GM11168 (cell line): ENCODE data around the gene AZU1.

ENCODE experiments used
- in situ Hi-C: fragments of 300-500 bp; cut with MboI; formaldehyde crosslinking; loops from one replicate; pipeline ENCODE4 v1.12.0; 2022; ENCODE audit warnings: low sequenced_read_pairs; ENCODE audit not compliant: unreplicated experiment

AZU1 gene

DNA sequence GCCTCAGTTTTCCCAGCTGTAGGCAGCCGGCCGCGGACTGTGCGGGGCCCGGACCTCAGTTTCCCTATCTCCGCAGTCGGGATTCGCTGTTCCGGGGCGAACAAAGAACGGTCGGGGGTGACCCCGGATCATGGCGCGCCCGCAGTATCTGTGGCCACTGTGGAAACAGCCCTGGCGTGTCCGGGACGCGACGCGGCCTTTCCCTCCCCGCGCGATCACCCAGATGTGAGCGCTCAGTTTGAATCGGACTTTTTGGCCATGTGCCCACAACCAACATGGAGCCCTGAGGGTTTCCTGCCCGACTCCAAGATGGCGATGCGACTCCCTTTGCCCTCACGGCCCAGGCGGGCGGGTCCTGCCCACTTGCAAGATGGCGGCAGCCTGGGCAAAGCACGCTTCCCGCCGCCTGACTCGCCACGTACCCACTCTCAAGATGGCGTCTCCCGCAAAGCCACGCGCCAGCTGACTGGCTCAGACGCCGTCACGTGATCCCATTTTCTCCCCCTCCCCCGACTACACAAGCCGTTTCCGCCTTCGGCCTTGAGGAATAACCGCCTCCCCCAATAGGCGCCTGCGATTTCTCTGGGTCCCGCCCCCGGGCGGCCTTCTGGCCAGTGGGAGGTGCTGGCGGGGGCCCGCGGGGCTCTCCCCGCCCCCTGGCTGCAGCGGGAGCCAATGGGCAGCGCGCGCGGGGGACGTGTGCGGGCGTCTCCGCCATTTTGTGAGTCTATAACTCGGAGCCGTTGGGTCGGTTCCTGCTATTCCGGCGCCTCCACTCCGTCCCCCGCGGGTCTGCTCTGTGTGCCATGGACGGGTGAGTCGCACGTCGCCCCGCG, 30.7 kb upstream of the AZU1 start, which contains the start of gene PTBP1:
Gene PTBP1, plus strand, starts transcription at position 761 of the 836 bp plus-strand sequence. Its CDS starts 46 bp downstream, at position 807.
- in situ Hi-C loops: no loop called here

DNA sequence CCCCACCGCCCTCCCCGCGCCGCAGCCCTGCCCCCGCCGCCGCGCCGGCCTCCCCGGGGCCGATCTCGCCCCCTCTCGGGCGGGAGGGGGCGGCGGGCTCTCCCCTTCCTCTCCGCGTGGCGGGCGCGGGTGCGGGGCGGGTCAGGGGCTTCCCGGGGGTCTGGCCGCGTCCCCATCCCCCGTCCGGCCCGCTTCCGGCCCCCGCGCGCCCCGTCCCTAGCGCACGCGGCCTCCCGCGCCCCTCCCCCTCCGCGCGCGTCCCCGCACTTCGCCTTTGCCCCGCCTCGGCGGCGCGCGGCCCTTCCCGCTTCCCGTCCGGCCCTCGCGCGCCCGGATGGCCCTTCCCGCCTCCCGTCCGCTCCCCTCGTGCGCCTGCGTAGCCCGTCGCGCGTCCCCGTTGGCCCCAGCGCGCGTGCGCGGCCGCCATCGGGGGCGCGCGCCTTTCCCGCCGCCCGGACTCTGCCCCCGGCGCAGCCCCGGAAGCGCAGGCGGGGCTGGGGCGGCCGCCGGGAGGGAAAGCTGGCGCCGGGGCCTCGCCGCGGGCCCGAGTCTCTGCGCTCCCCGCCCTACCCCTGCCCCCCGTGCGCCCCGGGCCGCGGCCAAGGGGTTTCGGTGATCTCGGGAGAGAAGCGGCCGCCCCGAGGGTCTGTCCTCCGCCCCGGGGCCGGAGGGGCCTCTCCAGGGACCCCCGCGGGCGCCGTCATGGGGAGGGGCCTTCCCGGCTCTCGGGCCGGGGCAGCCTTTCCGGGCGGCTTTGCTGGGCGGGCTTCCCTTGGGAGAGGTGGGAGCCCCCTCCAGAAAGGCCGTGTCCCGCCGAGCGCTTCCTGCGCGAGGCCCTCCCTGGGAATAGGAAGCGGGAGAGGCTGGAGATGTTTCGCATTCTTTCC, 29.9 kb upstream of the AZU1 start:
- in situ Hi-C loops: no loop called here

DNA sequence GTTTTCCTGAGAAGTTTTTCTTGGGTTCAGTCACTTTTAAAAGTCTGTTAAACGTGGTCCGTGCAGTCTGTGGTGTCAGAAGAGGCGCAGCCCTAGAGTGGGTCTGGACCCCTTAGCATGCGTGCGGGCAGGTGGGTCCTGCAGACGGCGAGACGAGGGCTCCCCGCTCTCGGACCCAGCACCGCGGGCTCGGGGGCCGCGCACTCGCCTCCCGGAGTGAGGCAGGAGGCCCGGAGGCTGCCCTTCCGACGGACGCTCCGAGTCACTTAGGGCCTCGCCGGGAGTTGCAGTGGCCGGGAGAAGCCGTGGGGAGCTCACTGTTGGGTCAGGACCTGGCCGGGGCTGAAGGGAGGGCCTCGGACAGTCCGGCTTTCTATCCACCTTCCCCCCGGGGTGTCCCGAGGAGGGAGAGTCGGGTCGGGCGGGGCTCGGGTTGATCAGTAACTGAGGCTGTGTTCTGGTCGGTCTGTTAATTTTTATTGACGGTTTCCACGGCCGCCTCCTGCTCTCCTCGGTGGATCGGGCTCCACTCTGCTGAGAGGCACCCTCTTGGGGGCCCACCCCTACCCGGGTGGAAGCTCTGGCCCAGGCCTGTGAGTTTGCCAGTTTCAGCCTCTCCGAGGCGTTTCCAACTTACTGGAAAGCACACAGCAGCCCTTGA, 29.1 kb upstream of the AZU1 start:
- in situ Hi-C loops: no loop called here

DNA sequence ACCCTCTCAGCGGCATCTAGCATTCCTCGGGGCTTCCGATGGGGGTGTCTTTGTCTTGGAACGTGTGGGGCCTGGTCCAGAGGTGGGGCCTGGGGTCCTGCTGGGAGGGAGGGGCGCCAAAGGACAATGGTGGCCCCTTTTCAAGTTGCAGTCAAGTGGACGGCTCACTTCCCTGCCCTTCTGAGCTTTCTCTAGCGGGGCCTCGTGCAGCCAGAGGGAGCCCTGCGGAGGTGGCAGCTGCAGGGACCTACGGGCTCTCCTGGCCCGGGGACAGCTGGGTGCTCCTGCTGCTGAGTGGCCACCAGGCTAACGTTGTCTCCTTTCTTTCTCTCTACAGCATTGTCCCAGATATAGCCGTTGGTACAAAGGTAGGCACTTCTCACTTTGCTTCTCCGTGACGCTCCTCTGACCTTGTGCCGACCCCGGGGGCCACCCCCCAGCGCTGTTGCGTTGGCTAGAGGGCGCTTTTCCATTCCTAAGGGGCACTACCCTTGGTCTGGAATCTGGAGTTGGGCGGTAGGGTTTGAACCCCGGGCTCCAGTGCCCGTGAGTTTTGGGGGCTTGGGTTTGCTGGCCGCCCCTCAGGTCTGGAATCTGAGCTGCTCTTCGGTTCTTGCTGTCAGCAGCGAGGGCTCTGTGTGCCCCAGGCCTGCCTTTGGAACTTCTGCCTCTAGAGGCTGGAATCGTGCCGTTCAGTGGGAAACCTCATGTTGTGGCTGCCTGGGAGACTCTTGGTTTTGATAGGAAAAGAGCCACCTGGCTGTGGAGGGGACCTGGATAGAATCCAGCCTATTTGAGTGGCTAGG, 28.4 kb upstream of the AZU1 start:
- in situ Hi-C loops: no loop called here

DNA sequence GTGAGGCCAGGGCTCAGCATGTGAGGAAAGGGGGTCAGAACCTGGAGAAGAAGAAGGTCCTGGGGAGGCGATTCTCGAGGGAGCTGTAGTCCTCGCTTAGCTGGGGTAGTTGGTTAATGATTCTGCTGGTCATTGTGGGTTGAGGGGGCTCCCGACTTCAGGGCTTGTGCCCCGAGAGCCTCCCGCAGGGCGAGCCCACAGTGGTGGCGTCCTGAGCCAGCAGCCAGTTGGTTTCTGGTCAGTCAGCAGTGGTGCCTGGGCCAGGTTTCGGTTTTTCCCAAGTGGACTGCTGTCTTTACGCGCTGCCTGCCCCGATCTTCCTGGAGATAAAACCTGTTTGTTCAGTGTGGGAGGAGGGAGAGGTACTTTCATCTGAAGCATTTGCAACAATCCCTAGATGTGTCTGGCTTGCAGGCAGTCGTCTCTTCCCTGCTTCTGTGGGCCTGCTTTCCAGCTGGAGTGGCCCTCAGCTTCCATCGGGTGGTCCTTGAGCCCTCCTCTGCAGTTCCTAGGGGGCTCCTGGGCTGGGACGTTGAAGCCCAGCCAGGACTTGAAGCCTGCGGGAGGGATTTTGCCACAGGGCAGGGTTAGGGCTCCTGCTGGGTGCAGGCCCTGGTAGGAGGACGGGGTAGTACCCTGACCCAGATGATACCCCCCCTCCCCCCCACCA, 27.1 kb upstream of the AZU1 start:
- in situ Hi-C loops: no loop called here

DNA sequence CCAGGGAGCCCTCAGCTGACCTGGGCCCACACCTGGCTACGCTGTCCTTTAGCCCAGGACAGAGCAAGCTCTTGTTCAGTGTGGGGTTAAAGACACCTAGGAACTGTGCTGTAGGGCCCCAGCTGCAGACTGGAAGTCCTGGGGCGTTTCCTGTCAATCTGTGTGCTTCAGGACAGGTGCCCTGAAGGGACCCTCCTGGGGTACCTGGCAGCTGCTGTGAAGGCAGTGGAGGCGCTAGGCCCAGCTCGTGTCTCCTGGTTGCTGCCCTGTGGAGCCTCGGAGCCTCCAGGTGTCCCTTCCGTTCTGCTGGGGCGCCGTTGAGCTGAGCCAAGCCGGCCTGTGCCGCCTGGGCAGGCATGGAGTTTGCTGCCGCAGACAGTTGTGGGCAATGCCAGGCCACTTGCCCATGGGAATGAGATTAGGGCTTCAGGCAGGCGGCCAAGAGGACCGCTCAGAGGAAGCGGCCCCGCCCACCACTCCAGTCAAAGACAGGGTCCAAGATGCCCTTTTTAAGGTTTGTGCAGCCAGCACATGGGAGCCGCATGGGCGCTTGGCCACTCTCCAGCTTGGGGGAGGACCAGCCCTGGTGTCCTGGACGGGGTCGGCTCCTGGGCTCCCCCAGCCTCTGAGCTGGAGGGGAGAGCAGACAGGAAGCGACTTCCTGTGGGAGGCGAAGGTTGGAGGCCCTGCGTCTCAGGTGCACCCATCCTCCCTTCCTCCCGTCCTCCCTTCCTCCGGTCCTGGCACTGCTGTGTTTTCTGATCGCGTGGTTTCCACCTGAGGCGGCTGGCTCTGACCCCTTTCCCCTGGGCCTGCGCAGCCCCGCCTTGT, 26.4 kb upstream of the AZU1 start:
- in situ Hi-C loops: no loop called here

DNA sequence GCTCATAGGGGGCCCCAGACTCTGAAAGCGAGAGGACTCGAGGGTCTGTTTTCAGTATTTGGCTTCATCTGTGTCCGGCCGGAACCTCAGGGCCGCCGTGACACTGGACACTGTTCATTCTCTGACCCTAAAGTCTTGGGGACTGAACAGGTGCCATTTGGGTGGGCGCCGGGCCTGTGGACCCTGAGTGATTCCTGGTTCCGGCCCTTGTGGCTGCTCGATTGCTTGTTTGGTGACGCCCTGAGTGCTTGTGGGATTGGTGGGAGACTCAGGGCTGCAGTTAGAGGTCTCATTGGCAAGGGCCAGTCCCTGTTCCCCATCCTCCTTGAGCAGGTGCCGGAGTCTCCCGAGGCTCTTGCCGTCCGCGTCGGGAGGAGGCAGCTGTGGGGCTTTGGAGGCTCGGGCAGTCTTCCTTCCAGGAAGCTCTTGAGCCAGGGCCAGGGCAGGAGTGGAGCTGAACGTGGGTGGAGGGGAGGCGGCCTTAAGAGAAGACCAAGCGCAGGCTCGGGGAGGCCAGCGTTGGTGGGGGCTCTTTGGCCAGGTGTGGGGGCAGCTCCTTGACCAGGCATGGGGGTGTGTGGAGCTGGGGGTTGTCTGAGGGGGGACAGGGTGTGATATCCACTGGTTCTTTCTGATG, 25.7 kb upstream of the AZU1 start:
- in situ Hi-C loops: no loop called here

DNA sequence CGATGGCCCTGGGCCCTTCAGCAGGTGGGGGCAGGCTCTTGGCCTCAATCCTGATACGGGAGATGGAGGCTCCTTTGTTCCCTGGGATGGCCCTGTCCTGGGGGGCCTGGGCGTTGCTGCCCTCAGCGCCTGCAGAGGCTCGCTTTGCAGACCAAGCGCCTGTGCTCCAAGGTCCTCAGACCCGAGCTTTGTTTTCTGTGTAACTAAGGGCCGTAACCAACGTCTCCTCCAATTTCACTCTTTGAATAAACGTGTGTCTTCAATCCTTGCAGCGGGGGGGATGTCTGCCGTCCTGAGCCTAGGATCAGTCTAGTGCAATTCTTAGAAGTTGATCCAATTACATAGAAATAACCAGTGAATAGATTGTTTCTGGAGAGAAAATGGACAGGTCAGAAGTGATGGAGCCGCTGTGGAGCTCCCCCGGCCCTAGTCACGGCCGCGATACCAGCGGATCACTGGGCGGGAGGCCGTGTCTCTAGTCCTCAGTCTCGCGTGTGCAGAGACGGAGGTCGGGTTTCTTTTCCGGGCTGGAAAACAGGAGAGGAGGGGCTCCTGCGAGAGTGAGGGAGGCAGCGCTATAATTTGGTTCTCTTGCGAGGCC, 25.0 kb upstream of the AZU1 start:
- in situ Hi-C loops: no loop called here

DNA sequence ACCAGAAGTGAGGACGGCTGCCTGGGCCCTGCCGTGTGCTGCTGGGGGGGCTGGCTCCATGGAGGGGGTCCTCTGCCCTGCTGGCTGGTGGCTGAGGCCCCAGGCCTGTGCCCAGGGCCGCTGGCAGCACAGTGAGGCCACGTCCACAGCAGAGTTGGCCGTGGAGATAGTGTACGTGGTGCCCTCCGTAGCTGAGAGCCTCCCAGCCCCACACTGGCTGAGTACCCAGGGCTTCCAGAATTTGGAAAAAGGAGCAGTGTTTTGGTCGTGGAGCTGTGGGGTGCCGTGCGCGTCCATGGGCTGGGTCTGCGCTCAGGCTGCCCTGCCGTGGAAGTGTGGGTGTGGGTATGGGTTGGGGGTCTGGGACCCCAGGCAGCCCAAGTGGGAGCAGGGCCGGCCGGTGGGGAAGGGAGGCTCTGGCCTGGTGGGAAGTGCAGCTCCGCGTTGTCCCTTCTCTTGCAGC, 24.5 kb upstream of the AZU1 start:
- in situ Hi-C loops: no loop called here

DNA sequence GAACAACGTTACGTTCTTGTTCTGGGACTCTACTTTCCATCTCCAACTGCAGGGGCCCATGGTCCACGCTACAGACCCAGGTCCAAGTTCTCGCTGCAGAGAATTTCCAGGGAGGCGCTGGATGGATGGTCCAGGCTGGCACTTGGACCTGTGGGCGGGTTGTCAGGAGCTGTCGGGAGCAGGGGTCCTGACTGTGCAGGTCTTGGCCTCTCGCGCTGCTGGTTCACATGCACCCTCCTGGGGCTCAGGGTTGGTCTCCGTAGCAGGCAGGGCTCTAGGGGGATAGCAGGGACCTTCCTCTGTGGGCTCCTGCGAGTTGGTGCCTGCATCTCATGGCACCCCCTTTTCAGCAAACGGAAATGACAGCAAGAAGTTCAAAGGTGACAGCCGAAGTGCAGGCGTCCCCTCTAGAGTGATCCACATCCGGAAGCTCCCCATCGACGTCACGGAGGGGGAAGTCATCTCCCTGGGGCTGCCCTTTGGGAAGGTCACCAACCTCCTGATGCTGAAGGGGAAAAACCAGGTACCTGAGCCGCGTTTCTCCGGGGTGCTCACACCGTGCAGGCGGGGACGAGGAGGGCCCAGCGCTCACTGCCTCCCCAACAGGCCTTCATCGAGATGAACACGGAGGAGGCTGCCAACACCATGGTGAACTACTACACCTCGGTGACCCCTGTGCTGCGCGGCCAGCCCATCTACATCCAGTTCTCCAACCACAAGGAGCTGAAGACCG, 23.8 kb upstream of the AZU1 start:
- in situ Hi-C loops: no loop called here

DNA sequence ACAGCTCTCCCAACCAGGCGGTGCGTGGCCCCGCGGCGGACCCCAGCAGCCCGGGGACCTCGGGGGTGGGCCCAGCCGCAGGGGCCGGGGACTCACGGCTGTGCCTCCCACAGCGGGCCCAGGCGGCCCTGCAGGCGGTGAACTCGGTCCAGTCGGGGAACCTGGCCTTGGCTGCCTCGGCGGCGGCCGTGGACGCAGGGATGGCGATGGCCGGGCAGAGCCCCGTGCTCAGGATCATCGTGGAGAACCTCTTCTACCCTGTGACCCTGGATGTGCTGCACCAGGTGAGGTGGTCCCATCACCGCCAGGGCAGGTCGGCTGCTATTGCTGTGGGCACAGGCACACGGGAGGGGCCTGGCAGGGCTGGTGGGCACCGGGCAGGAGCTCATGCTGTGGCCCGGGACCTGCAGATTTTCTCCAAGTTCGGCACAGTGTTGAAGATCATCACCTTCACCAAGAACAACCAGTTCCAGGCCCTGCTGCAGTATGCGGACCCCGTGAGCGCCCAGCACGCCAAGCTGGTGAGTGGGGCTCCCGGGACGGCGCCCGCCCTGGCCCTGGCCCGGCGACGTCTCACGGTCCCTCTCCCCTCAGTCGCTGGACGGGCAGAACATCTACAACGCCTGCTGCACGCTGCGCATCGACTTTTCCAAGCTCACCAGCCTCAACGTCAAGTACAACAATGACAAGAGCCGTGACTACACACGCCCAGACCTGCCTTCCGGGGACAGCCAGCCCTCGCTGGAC, 23.0 kb upstream of the AZU1 start:
- in situ Hi-C loops: no loop called here

DNA sequence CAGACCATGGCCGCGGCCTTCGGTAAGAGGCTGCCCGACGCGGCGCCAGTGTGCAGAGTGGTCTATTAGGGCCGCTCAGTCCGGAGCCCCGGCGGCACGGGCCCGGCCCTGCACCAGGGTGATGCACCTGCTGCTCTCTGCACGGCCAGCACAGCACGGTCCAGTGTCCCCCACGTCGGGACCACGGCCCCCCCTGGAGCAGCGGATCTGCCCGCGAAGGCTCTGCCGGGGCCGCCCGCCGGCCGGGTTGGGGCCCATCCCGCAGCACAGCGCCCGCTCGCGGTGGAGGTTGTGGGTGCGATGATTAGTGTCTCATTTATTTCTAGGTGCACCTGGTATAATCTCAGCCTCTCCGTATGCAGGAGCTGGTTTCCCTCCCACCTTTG, 22.5 kb upstream of the AZU1 start:
- in situ Hi-C loops: no loop called here

DNA sequence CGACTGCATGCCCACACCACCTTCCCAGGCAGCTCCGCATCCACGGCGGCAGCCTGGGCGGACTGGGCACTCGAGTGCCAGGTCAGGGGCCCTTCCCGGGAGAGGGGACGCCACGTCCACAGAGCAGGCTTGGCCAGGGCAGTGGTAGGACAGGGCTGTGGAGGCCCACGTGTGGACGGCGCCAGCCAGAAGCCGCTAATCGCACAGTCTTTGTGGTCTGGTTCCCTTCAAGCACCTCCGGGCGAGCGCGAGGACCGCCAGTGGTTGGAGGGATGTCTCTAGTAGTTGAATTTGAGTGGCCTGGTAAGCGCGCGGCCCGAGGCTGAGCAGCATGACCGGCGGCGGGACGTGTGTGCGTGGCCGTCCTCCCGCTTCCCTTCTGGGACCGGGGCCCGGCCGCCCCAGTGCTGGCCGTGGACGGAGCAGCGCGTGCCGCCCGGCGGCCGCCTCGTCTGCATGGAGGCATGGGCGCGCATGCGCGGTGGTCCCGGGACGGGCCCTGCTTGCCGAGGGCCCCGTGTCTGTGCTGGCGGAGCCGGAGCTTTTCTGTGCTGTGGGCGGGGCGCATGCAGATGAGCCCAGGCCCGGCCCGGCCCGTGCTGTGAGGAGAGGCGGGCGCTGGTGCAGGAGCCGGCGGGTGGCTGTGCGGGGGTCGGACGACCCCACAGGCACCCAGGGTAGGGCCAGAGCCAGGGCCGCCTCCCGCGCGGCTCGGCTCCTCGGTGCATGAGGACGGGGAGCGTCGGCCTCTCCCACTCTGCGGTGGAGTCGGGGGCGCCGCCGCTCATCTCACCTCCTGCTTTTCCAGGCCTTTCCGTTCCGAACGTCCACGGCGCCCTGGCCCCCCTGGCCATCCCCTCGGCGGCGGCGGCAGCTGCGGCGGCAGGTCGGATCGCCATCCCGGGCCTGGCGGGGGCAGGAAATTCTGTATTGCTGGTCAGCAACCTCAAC, 21.8 kb upstream of the AZU1 start:
- in situ Hi-C loops: no loop called here

DNA sequence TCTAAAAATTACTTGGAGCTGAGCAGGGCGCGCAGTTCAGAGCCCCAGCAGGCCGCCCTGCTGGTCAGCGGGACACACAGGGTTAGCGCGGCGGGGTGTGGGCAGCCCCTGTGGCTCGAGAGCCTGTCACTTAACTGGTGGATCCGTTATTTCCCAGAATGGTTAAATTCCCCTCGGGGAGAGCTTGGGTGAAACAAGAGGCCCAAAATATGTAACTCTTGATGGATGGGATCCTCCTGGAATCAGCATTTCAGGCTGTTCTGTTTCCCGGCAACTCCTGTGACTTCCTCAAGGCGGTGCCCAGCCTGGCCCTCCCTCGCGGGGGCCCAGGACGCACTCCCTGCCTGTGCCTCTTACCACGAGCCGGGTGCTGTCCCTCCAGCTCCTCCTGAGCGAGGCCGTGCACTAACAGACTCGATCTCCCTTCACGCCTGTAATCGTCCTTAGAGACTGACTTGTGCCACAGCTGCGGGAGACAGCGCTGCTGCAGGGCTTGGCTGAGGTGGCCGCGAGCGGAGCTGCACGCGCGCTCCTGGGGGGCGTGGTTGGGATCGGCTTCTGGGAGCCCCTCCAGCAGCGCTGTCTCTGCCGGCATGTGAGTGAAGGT, 20.7 kb upstream of the AZU1 start:
- in situ Hi-C loops: no loop called here
